ENCODE results near the gene SLC25A47. TPM values are rescaled to one million over a fixed set of nuclear protein-coding genes. Genes with fewer than 3 reads are reported as not detected.
A peak's percentile ranks its signal among the peaks of the same experiment; 100 is the strongest.
"Not testable (repeated sequence)": the region's sequence is repeated elsewhere in the genome, so short reads cannot be mapped to it uniquely, and the experiment has no call there.

The SLC25A47 gene
- total RNA-seq, 1 experiment from 2014 or later, result 0.13 TPM

DNA sequence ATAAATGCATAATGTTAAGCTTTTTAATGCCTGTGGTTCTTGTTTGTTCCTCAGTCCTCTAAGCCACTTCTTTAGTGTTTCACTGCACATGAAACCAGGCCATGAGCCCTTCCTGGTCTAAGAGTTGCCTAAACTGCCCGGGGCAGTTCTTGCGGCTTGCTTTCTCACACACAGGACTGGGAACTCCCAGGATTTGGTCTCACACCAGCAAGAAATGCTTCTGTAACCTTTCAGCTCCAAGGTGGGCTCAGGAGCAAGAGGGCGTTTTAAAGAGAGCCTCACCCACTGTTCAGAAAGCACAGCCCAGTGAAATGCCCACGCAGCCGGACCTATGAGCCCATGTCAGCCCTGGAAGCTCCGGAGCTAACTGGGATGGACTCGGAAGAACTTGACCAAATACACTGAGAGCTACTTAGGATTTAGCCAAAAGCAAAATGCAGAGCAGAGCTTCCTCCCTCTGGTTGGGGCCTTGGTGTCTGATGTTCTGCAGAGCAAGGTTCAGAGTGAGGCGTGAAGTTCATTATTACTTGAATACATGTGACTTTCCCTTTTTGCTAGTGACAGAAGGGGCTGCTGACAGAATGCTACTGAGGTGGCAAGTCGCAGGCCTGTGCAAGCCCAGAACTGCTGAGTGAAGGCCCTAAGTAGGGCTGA is 40.2 kb upstream of the SLC25A47 start:
- no peaks in the 10 kb centered on the region for H3K9me3 Mint-ChIP-seq
- H3K27ac Mint-ChIP-seq, result peak overlapping the region in 2 of 3 experiments; percentile 81 to 90; a peak in 4 of 7 replicates
- Histone ChIP-seq H4K91ac (ENCODE audit: insufficient read length, low read depth, low read length) (no peak overlapping the region), H2AFZ (ENCODE audit: low read length) (no peak overlapping the region), H3K27ac (ENCODE audit: insufficient read length, low read depth, low read length) (no peak overlapping the region), H2BK120ac (ENCODE audit: low read depth, low read length, poor library complexity, severe bottlenecking) (no peak overlapping the region), H4K5ac (ENCODE audit: insufficient read length, low read depth, low read length) (no peak overlapping the region), H3K14ac (ENCODE audit: insufficient read depth, low read length) (no peak overlapping the region; the same call in 1 of the 2 replicates), H3K23ac (ENCODE audit: insufficient read length, low read depth, low read length) (no peak overlapping the region), H3K18ac (ENCODE audit: insufficient read length, low read depth, low read length) (no peak overlapping the region), H3K27me3 (ENCODE audit: insufficient read depth, low read length) (no peaks in the 10 kb centered on the region), H4K20me1 (ENCODE audit: control insufficient read depth, insufficient read depth, insufficient read length) (no peaks in the 10 kb centered on the region), H2BK15ac (ENCODE audit: low read depth, low read length) (no peak overlapping the region), H2AK5ac (ENCODE audit: insufficient read length, low read length) (no peak overlapping the region), H2BK12ac (ENCODE audit: insufficient read length, low read depth, low read length) (no peak overlapping the region), H3T11ph (ENCODE audit: low read length) (no peak overlapping the region), H3K56ac (ENCODE audit: insufficient read length, low read depth, low read length) (no peak overlapping the region), H3K79me1 (ENCODE audit: insufficient read depth, low read depth, low read length, poor library complexity, severe bottlenecking) (no peaks in the 10 kb centered on the region), H3K9ac (ENCODE audit: extremely low read depth, insufficient read length, low read length) (no peak overlapping the region), H3K4me2 (ENCODE audit: insufficient read depth, insufficient read length, low read length) (no peak overlapping the region), H2BK20ac (ENCODE audit: low read depth, low read length, poor library complexity, severe bottlenecking) (no peak overlapping the region), H3K4me1 (ENCODE audit: insufficient read depth, low read length) (no peaks in the 10 kb centered on the region; the same call in 1 of the 2 replicates), H2BK5ac (ENCODE audit: insufficient read length, low read length) (no peak overlapping the region), H4K8ac (replicated peaks; ENCODE audit: insufficient read length, low read depth, low read length) (no peak overlapping the region), H3K79me2 (ENCODE audit: insufficient read depth, low read length) (no peaks in the 10 kb centered on the region; the same call in 1 of the 2 replicates), H3K4ac (ENCODE audit: low read depth, low read length) (no peak overlapping the region), H3K9me3 (ENCODE audit: control insufficient read depth, low read depth, low read length) (no peaks in the 10 kb centered on the region), H3K23me2 (ENCODE audit: insufficient read length, low read depth, low read length, poor library complexity, severe bottlenecking) (no peaks in the 10 kb centered on the region)
- peaks cover 30 to 37% of the 10 kb centered on the region in 2 experiments for H3K4me1 Mint-ChIP-seq
- no CpG with 5 or more reads among the region's 9 CpGs for WGBS (ENCODE audit: extremely low coverage, insufficient read length, low lambda C conversion rate)
- H3K36me3 Mint-ChIP-seq (ENCODE audit: insufficient read depth in 1 of 3, low read depth in 3 of 3), result peaks cover 11 to 17% (median 13%) of the 10 kb centered on the region in 3 experiments
- TF ChIP-seq, protein P1, sequence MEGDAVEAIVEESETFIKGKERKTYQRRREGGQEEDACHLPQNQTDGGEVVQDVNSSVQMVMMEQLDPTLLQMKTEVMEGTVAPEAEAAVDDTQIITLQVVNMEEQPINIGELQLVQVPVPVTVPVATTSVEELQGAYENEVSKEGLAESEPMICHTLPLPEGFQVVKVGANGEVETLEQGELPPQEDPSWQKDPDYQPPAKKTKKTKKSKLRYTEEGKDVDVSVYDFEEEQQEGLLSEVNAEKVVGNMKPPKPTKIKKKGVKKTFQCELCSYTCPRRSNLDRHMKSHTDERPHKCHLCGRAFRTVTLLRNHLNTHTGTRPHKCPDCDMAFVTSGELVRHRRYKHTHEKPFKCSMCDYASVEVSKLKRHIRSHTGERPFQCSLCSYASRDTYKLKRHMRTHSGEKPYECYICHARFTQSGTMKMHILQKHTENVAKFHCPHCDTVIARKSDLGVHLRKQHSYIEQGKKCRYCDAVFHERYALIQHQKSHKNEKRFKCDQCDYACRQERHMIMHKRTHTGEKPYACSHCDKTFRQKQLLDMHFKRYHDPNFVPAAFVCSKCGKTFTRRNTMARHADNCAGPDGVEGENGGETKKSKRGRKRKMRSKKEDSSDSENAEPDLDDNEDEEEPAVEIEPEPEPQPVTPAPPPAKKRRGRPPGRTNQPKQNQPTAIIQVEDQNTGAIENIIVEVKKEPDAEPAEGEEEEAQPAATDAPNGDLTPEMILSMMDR (conservative IDR thresholded peaks at IDR 0.05), result no peak
- no peak for DNase-seq
- no peaks in the 10 kb centered on the region for H3K27me3 Mint-ChIP-seq (ENCODE audit: low read depth)
- H3K4me3 Mint-ChIP-seq, result no peak overlapping the region

DNA sequence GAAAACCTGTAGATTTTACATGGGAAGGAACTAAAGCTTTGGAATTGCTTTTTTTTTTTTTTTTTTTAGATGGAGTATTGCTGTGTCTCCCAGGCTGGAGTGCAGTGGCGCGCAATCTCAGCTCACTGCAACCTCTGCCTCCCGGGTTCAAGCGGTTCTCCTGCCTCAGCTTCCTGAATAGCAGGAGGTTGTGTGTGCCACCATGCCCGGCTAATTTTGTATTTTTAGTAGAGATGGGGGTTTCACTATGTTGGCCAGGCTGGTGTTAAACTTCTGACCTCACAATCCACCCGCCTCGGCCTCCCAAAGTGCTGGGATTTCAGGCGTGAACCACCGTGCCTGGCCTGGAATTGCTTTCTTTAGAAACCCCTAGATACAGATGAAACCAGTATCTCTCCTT is 39.7 kb upstream of the SLC25A47 start:
- Mint-ChIP-seq H3K27ac (peak overlapping the region in 2 of 3 experiments; percentile 81 to 90; a peak in 3 of 7 replicates), H3K4me1 (peaks cover 30 to 37% of the 10 kb centered on the region in 2 experiments), H3K36me3 (ENCODE audit: insufficient read depth in 1 of 3, low read depth in 3 of 3) (peaks cover 11 to 17% (median 13%) of the 10 kb centered on the region in 3 experiments)
- H3K27me3 Mint-ChIP-seq (ENCODE audit: low read depth); H4K20me1 ChIP-seq (ENCODE audit: control insufficient read depth, insufficient read depth, insufficient read length); H3K4me3 Mint-ChIP-seq; H4K8ac ChIP-seq (replicated peaks; ENCODE audit: insufficient read length, low read depth, low read length); H3K9ac ChIP-seq (ENCODE audit: extremely low read depth, insufficient read length, low read length); H2AK5ac ChIP-seq (ENCODE audit: insufficient read length, low read length); DNase-seq; H2AFZ ChIP-seq (ENCODE audit: low read length); H2BK5ac ChIP-seq (ENCODE audit: insufficient read length, low read length); H3K23me2 ChIP-seq (ENCODE audit: insufficient read length, low read depth, low read length, poor library complexity, severe bottlenecking); H4K91ac ChIP-seq (ENCODE audit: insufficient read length, low read depth, low read length); H3K27me3 ChIP-seq (ENCODE audit: insufficient read depth, low read length); H2BK12ac ChIP-seq (ENCODE audit: insufficient read length, low read depth, low read length); H3K9me3 Mint-ChIP-seq; H2BK20ac ChIP-seq (ENCODE audit: low read depth, low read length, poor library complexity, severe bottlenecking); H2BK15ac ChIP-seq (ENCODE audit: low read depth, low read length); H3K4ac ChIP-seq (ENCODE audit: low read depth, low read length); H3K56ac ChIP-seq (ENCODE audit: insufficient read length, low read depth, low read length); H3K27ac ChIP-seq (ENCODE audit: insufficient read length, low read depth, low read length); H3K4me1 ChIP-seq (ENCODE audit: insufficient read depth, low read length); H3K79me1 ChIP-seq (ENCODE audit: insufficient read depth, low read depth, low read length, poor library complexity, severe bottlenecking); H3T11ph ChIP-seq (ENCODE audit: low read length); H3K23ac ChIP-seq (ENCODE audit: insufficient read length, low read depth, low read length); H3K4me2 ChIP-seq (ENCODE audit: insufficient read depth, insufficient read length, low read length); H2BK120ac ChIP-seq (ENCODE audit: low read depth, low read length, poor library complexity, severe bottlenecking); H3K18ac ChIP-seq (ENCODE audit: insufficient read length, low read depth, low read length); H3K14ac ChIP-seq (ENCODE audit: insufficient read depth, low read length); H3K9me3 ChIP-seq (ENCODE audit: control insufficient read depth, low read depth, low read length); H4K5ac ChIP-seq (ENCODE audit: insufficient read length, low read depth, low read length); H3K79me2 ChIP-seq (ENCODE audit: insufficient read depth, low read length): not testable (repeated sequence)
- no CpG with 5 or more reads among the region's 9 CpGs for WGBS (ENCODE audit: extremely low coverage, insufficient read length, low lambda C conversion rate)
